Esophagus muscularis mucosa (tissue), 4 donors: ENCODE results near the gene MST1R.

Experiments
- CTCF ChIP-seq, 3 experiments: fragments of 200-600 bp in 2 of 3; fragments of 450-650 bp in 1 of 3; sonication (generic) in 2 of 3; IDR thresholded peaks; one replicate each; pipeline ENCODE4 v1.5.1; 2017 to 2019; ENCODE audit warnings: antibody characterized with exemption in 3 of 3, mild to moderate bottlenecking in 2 of 3, moderate library complexity in 1 of 3
- EP300 ChIP-seq: sonication (generic); formaldehyde crosslinking; IDR thresholded peaks from one replicate; pipeline ENCODE4 v1.6.1; 2017; ENCODE audit warnings: antibody characterized with exemption
- POLR2A ChIP-seq: fragments of 450-650 bp; IDR thresholded peaks from one replicate; pipeline ENCODE4 v1.6.1; 2017; ENCODE audit warnings: antibody characterized with exemption, moderate library complexity, mild to moderate bottlenecking, low read depth

- TF ChIP-seq POLR2A: no peak
- TF ChIP-seq CTCF (IDR thresholded peaks at IDR 0.05): no peak
- TF ChIP-seq EP300: no peak
These were observed 35.8 kb downstream of the MST1R start for GRCh38 chr3:49867871-49868321.
